MM.1S (cell line): ENCODE results near the gene PLAAT5.

Experiments
- CTCF ChIP-seq: fragments of 300-600 bp; sonication (generic); IDR thresholded peaks from 2 replicates; pipeline ENCODE4 v1.5.1; 2016; ENCODE audit warnings: antibody characterized with exemption, low read length, mixed read lengths
- EZH2 ChIP-seq: fragments of 300-600 bp; sonication (generic); optimal IDR thresholded peaks from 2 replicates; pipeline ENCODE3; 2017; ENCODE audit warnings: low read depth, mild to moderate bottlenecking, antibody characterized with exemption, low read length, mixed read lengths
- EZH2phosphoT487 ChIP-seq: fragments of 300-600 bp; sonication (generic); IDR thresholded peaks from 2 replicates; pipeline ENCODE4 v1.6.1; 2018; ENCODE audit warnings: antibody characterized with exemption, low read length

GRCh38 chr11:63530021-63530420 lies 39.1 kb upstream of the PLAAT5 start:
- TF ChIP-seq CTCF = no peak
- no peak for TF ChIP-seq EZH2
- no peak for TF ChIP-seq EZH2phosphoT487
